DMS79 treated with DMSO at 0.1 percent for 48 hours (cell line): ENCODE results near the gene TNNC1.
A peak's percentile ranks its signal among the peaks of the same experiment; 100 is the strongest.

Experiments
- DNase-seq: peaks from one replicate; lab custom pipeline; 2025; lab: John Stamatoyannopoulos, UW

TNNC1 gene

DNA sequence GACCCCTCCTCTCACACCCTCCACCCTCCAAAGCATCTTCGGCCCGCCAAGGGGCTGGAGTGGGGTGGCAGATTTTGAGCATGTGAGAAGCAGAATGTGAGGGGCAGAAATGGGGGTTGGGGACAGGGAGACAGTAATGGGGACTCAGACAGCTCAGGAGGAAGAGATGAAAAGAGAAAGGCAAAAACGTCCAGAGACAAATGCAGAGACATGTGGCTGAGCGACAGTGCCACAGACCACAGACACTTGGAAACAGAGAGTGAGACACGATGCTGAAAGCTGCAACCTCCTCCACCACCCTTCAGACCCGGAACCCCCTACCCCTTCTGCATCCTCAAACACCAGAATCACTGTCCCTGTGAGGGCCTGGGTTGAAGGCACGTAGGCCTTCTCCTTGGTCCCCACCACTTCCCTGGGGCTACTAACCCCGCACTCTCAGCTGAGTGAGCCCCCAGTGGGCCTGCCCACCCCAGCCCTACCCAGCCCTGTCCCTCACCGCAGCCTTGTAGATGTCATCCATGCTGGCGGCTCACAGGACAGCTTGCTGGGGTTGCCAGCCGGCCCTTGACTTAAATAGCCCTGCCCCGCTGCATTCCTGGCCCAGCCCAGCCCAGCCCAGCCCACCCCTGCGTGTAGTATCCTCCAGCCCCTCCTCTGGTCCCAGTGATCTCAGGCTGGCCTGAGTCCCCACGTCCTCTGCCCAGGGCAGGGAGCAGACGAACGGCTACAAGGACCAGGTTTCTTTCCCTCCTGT, at the start of gene TNNC1:
TNNC1 (minus strand) TSS at position 546 of the 754 bp plus-strand sequence; CDS start at position 520, 26 bp downstream.
- no peak for DNase-seq

DNA sequence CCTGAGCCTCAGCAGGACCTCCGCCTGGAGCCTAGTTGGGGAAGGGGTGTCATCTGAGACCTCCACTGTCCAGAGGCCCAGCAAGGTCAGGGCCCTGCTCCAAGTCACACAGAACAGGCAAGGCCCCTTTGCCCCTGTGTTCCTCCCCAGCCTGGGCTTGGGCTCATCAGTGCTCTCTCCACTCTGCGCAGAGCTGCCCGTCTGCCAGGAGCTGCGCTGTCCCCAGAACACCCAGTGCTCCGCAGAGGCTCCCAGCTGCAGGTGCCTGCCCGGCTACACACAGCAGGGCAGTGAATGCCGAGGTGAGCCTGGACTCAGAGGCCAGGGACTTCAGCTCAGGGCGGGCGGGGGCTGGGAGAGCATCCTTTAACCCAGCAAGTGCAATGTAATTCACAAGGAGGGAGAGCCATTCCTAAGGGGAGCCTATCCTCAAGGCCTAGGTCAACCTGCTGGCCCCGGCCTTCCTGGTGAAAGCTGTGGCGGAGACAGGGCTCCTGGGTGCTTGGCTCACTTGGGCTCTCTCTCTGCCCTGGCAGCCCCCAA, 49.0 kb upstream of the TNNC1 start:
- DNase-seq: no peak

GRCh38 chr3:52502001-52502400, 48.2 kb upstream of the TNNC1 start:
- DNase-seq: no peak

GRCh38 chr3:52501046-52501445, 47.2 kb upstream of the TNNC1 start:
- no peak for DNase-seq

DNA sequence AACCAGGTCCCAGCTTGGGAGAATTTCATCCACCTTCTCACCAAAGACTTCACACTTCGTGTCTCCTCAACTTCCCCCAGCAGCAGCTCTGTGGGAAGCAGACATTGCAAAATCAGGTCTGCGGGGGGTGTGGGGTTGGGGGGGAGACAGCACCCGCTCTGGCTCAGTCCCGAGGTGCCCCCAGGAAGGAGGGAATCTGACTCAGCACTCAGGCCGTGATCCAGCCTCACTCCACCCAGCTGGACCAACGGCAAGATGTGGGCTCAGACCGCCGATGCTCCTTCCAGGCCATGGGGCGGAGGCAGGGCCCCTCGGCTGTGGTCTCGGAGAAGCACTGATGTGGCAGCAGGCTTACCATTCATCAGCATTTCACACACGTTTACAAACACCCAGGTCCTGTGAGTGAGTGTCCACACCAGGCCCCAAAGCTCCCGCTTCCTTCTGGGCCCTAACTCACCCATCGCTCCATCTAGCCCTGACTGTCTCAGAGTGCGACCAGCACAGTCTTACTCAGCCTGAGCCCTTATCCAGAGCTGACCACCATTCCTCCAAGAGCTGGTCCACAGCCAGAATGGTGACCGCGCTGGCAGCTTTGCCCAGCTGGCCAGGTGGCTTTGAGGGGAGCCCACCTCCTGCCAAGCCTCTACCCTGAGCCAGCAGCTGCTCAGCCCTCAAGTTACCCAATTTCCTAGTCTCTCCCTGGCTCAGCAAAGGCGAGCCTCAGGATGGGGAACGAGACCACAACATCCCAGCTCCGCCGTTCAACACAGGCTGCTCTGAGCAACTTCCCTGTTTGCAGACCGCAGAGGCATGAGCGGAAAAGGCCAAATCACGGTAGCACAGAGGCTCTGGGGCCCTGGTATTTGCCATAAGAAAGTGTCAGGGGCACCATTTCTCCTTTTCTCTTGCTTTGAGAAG, 44.6 kb upstream of the TNNC1 start:
- no peak for DNase-seq

DNA sequence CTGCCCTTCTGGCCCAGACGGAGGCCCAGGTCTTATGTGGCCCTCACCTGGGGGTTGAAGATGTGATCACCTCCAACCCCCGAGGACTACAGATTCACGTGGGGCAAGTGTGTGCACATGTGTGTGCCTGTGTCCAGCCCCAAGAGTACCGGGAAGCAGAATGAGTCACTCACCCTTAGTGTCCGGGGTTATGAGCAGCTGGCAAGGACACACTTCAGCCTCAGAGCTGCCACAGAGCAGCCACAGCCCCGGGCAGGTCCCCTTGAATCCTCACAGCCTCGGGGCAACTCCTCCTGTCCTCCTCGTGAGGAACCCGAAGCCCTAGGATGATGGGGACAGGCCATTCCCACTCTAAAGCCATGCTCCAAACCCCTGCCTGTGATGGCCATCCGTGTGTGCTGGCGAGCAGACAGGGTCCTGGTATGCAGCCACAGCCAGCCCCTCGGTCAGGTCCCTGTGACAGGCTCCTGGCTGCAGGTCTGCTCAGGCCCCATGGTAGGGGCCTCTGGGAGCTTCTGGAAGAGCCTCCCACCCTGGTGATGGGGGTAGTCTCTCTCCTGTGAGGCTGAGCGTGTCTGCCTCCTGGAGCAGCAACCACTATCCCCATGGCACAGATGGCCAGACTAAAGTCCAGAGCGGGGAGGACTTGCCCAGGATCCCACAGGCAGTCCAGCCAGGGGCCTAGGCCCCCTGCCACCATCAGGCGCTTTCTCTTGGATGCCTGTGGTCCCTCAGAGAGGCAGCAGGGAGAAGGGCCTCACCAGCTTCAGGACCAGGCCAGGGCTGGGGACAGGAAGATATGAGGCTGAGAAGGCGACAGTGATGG, 42.1 kb upstream of the TNNC1 start:
- no peak for DNase-seq

GRCh38 chr3:52494886-52495495, 41.1 kb upstream of the TNNC1 start, which contains the start of gene STAB1:
Gene STAB1 (plus strand): TSS chr3:52495338. CDS start chr3:52495414, 76 bp downstream.
- DNase-seq: no peak

- peak; percentile 75 for DNase-seq
Measured at GRCh38 chr3:52494445-52494844, 40.6 kb upstream of the TNNC1 start.

- no peak for DNase-seq
Measured at GRCh38 chr3:52493232-52494017, 39.6 kb upstream of the TNNC1 start.

DNA sequence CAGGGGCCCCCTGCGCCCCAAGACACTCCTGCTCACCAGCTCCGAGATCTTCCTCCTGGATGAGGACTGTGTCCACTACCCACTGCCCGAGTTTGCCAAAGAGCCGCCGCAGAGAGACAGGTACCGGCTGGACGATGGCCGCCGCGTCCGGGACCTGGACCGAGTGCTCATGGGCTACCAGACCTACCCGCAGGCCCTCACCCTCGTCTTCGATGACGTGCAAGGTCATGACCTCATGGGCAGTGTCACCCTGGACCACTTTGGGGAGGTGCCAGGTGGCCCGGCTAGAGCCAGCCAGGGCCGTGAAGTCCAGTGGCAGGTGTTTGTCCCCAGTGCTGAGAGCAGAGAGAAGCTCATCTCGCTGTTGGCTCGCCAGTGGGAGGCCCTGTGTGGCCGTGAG, 38.2 kb upstream of the TNNC1 start:
- no peak for DNase-seq

DNA sequence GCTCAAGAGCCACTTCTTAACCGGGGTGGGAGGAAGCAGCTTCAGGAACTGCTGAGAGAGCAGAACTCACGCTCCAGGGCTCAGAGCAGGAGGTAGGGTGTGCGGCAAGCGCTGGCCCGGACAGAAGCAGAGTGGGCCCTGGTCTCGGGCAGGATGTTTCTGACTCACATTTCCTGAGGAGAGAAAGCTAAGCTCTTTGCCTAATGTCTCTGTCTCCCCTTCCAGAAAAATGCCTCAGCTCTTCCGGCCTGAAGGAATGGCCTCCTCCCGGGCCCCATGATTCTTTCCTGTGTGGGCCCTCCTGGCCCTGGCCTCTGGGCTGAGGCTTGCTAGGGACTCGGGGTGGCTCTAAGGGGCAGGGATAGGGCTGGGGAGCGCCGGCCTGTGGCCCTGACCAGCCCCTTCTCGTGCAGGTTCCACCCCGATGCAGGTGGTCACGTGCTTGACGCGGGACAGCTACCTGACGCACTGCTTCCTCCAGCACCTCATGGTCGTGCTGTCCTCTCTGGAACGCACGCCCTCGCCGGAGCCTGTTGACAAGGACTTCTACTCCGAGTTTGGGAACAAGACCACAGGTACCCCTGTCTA, 37.2 kb upstream of the TNNC1 start:
- no peak for DNase-seq

DNA sequence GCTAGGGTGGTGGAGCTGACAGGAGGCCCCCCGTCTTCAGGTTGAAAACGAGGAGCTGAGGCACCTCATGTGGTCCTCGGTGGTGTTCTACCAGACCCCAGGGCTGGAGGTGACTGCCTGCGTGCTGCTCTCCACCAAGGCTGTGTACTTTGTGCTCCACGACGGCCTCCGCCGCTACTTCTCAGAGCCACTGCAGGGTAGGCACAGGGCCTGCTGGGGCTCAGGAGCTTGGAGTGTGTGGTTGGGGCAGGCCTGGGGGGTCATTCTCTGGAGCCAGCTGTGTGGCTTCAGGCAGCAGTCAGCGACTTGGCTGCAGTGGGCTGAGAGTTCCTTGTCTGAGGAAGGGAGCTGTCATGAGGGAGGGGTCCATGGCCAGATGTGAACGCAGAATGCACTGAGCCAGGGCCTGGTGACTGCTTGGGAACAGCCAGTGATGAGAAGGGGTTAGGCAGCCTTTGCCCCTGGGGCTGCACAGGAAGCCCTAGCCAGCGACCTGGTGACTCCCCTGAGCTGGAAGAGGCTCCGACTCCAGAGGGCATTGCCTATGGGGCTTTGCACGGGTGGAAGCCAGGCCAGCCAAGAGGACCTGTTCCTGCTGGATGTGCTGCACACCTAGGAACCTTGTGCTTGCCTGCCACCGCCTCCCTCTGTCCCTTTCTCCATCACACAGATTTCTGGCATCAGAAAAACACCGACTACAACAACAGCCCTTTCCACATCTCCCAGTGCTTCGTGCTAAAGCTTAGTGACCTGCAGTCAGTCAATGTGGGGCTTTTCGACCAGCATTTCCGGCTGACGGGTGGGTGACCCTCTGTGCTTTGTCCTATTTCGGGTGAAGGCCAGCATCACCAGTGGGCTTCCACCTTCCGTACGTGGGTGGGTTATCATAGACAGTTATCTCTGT, 36.4 kb upstream of the TNNC1 start:
- DNase-seq: no peak

GRCh38 chr3:52489453-52489852, 35.6 kb upstream of the TNNC1 start:
- no peak for DNase-seq

DNA sequence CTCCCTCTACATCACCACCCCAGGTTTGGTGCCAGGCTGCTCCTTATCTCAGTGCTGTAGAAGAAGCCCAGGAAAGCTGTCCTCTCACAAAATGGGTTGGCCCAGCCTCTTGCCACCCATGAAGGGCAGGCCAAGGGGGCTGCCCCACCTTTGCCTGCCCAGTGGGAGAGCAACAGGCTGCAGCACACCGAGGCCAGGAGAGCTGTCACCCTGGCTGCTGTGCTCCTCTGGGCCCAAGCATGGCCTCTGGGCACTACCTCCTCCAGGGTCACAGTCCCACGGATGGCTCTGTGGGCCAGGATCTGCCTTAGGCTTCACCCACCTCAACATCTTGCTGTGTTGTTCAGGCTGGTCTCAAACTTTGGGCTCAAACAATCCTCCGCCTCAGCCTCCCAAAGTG, 34.9 kb upstream of the TNNC1 start:
- DNase-seq: no peak

GRCh38 chr3:52487788-52488691, 34.2 kb upstream of the TNNC1 start:
- no peak for DNase-seq

- DNase-seq: no peak
Measured at GRCh38 chr3:52487050-52487787, 33.4 kb upstream of the TNNC1 start.
